ENCODE measurements around the gene LHX2.
A peak's percentile ranks its signal among the peaks of the same experiment; 100 is the strongest.

Gene LHX2

DNA sequence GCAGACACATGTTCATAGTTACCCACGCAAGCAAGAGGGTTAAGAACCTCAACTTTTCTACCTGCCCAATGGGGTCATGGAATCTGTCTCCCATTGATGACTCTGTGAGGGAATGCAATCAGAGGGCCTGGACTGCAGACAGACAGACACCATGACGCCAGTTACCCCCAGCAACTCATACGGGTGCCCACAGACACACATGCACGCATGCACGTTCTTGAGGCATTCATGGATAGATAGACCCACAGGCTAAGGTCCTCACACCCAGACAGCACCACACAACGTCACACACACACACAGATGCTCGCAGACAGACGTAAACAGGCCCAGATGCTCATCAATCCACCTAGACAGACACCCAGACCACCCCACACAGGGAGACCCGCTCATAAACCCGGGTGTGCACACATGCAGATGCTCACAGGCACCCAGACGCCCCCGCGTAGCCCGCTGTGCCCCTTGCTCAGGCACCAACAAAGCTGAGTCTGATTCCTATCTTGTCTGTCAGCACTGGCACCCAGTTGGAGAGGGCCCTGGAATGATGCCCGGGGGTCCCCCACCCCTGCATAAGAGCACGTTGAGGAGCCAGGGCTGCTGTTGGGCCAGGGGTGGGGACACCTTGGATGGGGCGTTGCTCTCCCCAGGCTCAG, 23.6 kb downstream of the LHX2 start:
- no peak for DNase-seq

DNA sequence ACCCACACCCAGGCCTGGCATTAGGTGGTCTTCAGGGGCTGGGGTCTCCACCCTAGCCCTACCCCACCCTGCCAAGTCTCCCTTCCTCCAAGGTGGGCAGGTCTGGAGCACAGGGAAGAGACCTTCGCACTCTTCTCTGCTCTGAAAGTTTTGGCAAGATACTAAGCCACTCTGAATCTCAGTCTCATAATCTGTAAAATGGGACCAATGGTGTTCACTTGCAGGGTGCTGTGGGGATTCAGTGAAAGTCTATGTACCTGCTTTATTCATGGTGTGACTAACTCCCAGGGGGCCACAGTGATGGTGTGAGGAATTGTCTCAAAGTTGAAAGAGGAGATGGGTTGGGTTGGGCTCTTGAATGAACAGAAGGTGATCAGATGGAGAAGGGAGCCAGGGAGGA, 25.0 kb downstream of the LHX2 start:
- DNase-seq: no peak

DNA sequence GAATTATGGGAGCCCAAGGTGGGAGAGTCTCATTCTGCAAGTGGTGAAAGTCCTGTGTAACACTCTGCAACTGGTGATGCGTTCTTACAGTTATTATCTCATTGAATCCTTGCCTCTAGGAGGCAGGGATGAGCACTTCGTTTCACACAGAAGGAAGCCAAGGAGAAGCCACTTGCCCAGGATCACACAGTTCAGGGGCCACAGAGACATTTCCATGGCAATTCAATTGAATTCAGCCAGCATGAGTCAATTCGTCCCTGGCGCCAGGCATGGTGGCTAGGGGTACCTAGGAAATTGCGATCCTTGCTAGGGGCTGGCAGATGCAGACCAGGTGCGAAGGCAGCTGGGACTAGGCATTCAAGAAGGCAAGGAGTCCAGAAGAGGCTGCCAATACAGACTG, 26.2 kb downstream of the LHX2 start:
- DNase-seq: no peak

DNA sequence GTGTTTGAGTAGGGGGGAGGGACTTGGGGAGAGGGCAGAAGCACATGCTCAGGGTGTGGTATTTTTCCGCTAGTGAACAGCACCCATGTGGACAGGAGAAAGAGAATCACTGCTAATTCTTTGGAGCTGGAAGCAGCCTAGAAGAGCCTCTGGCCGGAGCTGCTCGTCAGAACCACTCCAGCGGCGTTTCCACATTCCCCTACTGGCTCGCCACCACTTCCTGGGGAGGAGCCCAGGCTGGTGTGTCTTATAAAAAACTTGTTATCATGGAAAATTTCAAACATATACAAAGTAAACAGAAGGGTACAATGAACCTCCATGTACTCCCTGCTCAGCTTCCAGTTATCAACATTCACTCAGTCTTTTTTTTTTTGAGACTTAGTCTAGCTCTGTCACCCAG, 26.7 kb downstream of the LHX2 start:
- DNase-seq: no peak

DNA sequence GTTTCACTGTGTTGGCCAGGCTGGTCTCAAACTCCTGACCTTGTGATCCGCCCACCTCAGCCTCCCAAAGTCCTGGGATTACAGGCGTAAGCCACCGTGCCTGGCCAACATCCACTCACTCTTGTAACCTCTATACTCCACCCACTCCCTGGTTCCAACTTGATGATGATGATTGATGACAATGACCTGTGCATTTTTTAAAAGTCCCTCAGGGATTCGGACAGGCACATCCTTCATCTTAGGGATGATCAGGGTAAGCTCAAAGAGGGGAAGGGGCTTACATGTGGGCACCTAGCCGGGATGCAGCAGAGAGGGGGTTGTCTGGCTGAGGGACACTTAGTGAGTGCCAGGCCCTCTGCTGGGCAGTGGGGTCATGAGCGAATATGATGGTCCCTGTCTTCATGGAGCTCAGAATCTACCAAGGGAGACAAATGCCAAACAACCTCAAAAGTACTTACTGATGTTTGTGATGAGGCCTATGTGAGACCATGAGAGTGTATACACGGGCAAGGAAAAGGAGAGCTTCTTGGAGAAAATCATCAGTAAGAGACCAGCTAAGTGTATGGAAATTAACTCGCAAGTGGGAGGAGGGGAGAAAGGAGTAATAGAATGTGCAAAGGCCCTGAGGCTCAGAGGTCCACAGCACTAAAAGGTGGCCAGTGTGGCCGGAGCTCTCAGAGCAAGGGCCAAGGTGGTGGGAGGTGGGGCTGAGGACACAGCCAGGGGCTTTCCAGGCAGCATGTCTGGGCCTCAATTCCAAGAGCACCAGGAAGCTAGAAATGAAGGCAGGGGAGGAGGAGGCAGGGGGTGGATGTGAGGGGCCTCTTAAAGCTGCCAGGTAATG, 27.4 kb downstream of the LHX2 start:
- no peak for DNase-seq

DNA sequence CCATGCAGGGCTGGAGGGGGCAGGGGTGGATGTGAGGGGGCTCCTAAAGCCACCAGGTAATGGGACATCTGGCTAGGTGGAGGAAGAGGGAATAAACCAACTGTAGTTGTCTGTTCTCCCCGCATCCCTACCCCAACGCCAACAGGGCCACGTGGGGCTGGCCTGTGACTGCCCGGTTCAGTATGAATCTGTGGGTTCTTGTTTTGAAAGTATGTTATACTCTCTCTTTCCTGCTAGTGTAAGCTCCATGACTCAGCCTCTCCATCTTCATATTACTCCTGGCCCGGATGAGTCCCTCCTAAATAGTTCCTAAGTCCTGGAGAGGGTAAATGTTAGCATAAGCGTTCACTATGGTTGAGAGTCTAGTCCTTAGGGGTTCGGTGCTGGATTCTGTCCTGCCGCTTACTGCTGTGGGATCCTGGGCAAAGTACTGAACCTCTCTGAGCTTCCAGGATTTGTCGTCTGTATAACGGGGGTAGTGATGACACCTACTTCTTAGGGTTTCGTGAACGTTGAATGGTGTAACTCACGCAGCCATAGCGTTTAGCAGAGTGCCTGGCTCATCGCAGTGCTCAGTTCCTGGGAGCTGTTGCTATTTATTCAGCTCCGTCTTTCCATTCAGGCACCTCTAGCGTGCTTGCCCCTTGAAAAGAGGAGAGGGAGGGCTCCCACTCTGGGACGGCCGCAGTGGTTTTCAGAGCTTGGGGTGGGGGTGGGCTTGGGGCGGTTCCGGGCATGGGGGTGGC, 28.8 kb downstream of the LHX2 start:
- DNase-seq: no peak

DNA sequence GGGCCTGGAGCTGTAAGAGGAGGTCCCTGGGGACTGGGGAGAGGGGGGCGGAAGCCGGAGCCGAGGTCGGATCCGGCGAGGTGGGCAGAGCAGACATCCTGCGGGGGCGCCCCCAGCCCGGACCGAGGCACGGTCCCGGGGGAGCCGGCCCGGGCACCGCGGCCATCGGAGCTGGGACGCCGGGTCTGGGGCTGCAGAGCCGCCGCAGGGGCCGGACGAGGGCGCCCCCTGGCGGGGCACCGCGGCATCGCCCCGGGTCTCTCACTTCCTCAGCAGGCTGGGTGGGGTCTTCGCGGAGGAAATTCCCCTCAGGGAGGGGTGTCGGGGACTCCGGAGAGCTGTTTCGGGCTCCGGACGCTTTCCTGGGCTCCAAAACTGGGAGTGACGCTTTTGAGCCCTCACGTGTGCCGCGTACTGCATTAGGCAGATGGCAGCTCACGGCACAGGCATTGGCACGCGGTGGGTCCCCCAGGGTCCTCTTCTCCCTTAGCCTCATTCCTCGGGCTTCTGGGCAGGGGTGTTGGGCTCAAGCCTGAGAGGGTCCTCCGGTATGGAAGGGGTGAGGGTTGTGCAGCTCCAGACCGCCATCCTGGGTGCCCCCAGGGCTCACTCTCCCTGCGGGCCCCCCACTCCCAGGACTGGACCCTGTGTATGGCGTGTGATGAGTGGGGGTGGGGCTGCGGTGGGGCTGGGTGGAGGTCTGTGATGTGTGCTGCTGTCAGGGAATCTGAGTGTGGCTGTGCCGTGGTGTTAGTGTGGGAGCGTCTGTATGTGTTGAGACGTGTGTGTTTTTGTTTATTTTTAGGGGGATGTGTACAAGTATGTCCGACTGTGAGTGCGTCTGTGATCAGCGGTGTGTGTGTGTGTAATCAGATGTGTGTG, 29.6 kb downstream of the LHX2 start:
- DNase-seq: peak; percentile 20

DNA sequence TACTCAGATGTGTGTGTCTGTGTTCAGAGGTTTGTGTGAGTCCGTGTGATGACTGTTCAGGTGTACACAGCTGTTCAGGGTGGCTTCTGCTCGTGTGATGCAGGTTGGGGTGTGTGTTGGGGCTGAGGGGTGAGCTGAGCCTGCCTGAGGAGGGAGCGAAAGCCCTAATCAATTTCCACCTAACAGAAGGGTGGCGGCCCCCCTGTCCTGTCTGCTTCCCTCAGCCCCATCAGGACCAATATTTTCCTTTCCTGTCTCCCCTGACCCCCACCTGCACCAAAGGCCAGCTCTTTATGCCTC, 30.2 kb downstream of the LHX2 start:
- DNase-seq: no peak

DNA sequence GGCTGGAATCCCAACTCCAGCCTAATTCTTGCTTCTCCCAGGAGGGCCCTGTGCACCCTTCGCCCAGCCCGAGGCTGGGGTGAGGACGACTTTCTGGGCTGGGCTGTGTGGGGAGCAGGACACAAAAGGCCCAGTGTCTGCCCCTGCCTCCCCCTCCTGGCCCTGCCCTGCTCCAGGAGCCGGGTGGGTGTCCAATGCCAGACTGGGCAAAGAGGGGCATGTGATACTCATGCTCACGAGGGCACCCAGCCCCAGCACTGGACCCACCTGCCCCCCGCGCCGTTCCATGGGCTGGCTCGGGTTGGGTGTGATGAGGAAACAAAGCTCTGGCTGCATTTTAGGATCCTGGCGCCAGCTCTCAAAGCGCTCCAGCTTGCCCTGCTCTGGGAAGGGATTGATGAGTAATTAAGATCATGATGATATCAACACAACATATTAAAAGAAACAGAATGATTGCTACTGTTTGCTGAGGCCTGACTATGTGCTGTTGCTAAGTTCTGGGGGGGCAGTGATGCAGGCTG, 30.7 kb downstream of the LHX2 start:
- no peak for DNase-seq

DNA sequence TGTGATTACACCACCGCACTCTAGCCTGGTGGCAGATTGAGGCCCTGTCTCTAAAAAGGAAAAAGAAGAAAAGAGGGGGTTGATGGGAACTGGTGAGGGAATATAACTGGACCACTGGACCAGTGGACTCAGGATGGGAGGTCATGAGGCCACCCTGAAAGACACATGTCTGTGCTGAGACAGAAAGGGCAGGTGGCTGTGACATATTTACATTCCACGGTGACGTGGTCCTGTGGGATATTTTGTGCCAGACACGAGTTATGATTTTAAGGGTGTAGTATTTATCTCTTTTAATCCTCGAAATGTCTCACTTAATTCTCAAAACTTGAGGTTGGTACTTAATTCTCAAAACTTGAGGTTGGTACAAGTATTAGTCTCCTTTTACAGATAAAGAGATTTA, 32.9 kb downstream of the LHX2 start:
- no peak for DNase-seq

DNA sequence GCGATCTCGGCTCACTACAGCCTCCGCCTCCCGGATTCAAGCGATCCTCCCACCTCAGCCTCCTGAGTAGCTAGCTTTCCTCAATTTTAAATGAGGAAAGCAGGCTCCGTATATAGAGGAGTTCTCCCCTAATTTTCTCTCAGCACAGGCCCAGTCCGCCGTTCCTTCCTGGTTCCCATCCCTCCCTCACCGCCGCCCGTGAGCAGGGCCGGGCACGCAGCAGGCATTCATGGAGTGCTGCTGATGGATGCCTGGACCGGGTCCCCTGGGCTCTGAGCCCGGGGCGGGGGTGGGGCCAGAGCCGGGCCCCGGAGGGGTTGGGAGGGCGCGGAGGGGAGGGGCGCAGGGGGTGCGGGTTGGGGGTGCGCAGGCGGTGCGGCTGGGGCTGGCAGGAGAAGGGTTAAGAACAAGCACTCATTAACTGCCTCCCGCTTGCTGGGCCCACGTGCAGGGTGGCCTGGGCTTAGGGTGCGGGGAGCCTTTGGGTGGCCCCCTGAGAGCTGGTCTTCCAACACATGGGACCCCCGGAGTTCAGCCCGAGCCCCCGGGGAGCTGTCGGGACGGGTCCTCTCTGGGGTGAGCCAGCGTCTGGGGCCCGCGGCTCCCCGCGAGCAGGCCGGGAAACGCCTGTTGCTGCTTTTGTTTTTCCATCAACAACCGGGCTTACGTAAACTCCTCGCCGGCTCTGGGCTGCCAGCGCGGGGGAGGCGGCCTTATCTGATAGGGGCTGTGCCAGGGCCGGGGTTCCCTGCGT, 33.7 kb downstream of the LHX2 start:
- peak; percentile 16 for DNase-seq

DNA sequence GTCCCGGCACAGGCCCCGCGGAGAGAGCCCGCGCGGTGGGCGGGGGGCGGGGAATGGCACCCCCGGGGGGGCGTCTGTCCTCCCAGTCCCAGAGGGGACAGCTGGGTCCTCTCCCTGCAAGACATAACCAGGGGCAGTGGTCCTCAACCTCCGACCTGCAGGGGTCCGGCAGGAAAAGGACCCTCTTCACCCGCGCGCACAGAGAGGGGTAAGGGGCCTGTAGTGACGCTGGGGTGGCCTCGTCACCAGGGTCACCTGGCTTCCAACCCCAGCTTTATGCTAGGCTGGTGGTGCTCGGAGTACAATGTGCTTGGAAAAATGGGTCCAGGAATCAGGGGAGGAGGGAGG, 34.2 kb downstream of the LHX2 start:
- DNase-seq: no peak

DNA sequence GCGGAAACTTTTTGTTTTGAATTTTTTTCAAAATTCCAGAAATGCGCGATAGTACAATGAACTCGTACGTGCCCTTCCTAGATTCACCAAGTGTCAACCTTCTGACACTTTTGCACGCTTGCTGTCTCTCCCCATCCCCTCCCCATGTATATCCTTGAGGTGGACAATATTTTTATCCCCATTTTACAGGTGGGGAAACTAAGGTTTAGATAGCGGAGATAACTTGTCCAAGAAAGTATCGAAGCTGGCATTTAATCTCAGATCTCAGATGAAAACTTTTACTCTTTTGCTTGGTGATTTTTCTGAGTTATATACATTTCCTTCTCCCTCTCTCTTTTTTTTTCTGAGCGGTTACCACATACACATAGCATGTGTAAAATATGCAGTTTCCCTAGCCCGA, 34.6 kb downstream of the LHX2 start:
- DNase-seq: no peak

DNA sequence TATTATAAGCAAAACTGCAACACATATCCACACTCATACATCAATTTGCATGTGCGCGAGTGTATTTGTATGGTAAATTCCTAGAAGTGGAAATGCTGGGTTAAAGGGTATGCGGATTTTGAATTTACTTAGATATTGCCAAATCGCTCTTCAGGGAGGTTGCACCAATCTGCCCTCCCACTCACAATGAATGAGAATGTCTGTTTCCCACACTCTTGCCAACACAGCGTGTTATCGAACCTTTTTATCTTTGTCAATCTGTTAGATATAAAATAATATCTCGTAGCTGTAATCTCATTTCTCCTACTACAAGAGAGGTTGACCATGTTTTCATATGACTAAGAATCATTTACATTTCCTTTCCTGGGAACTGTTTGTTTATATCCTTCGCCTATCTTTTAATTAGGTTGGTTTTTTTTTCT, 35.7 kb downstream of the LHX2 start:
- no peak for DNase-seq

DNA sequence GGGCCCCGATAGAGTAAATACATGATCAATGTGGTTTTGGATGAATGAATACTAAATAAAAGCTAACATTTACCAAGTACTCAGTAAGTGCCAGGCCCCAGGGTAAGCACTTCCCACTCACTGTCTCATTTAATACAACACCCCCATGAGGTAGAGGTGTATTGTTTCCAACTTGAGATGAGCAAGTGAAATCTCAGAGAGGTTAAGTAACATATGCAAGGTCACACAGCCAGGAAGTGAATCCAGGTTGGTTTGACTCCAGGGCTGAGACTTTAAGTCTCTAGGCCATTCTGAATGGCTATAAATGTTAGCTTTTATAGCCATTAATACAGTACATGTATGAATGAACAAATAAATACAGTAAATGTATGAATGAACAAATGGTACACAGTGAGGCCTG, 39.4 kb downstream of the LHX2 start:
- no peak for DNase-seq

DNA sequence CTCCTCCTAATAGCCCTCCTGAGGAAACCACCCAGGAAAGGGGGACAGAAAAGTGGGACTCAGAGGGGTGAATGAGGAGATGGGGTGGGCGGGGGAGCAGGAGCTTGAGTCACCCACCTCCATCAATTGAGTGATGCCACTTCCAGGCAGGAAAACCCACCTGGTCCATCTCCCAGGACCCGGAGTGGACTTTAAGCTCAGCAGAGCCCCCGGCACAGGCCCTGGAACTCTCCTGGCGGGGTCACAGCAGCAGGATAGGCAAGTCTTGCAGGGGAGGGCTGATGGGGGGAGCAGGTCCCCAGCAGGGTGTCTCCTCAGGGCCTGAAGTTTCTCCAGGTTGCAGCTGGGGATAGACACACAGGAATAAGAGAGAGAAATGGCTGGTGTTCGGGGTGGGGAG, 40.8 kb downstream of the LHX2 start:
- DNase-seq: no peak

DNA sequence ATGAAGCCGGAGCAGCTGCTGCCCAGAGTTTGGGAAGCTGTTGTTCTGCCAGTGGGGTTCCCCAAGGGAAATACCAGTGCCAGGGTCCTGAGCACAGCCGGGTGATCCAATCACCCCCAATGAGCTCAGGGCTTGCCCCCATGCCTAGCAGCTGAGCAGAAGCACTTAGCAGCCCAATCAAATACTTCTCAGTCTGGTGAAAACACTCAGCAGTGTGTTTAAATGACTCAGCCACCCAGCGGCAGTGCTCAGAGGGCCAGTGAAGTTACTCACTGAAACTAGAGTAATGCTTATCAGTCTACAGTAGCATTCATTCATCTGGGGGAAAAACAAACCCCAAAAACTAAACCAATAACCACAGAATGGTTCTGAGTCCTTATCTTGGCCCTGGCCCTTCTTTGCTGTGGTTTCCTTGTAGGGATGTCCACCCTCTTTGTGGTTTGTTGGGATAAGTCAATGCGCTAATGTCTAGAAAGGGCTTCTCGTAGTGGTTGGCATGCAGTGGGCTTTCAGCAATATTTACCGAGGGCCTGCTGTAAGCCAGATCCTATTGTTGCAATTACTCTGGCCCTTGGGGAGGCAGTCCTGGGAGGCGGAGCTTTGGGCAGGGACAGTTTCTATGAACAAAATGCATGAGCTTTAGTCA, 43.1 kb downstream of the LHX2 start:
- DNase-seq: no peak

DNA sequence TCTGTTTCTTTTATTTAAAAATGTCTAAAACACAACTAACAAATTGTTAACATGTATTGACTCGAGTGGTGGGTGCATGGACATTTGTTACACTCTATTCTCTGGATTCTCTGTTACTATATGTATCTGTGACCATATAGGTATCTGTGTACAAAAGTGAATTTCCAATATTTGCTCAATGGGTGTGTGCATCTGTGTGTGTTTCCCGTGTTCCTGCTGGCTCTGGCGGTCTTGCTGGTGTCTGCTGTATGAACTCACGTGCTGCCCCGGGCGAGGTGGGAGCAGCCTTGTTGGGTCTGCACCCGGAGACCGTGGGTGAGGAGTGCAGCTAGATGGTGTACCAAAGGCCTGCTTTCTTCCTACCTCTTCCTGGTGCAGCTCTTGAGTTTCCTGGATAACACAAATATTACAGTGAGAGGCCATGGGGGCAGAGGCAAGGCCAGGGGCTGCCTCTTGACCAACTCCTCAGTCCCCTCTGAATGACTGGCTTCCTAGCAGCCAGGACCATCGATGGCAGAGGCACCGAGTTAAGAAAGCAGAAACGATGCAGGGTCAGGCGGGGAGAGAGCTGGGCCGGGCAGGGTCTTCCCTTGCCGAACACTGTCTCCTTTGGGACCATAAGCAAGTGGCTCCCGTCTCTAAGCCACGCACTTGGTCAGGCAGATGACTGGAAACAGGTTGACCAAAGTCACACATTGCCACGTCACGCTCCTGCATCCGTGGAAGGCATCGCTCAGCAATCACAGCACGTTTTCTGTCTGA, 49.5 kb downstream of the LHX2 start:
- no peak for DNase-seq

DNA sequence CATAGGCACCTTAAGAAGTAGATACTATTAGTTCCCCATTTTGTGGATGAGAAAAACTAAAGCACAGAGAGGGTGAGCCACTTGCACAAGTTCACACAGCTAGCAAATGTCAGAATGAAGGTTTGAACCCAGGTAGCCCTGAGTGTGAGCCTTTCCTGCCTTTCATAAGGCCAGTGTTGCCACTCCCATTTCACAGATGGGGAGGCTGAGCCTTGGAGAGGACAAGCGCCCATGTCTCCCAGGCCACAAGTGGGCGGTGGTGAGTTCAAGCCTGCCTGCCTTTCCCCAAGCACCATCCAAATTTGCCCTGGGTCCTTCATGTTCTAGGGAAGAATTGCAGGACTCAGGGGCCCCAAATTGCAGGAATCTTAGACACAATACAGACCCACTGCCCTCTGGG, 50.6 kb downstream of the LHX2 start:
- no peak for DNase-seq

DNA sequence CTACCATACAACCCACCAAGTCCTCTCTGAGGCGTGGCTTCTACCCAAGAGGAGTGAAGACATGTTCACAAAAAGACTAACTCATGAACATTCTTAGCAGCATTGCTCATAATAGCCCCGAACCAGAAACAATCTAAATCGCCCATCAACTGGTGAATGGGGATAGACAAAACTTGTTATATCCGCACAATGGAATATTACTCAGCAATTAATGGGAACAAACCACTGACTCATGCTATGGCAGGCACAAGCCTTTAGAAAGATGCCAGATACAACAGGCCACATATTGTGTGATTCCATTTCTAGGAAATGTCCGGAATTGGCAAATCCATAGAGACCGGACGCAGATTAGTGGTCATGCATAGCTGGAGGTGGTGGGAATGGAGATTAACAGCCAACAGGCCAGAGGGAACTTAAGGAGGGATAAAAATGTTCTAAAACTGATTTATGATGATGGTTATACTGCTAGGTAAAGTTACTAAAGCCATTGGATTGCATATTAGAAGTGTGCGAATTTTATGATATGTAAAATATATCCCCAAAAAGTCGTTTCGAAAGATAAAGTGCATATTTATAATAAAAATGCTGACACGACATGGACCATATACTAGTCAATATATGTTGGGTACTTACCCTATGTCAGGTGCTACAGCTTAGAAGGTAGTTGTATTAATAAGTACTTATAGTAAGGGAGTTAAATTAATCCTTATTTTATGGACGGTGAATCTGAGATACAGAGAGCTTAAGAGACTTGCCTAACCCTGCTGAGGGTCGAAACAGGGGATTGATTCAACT, 55.4 kb downstream of the LHX2 start:
- no peak for DNase-seq

Measured in NCI-H748 treated with DMSO at 0.1 percent for 48 hours (cell line).